SK-N-SH (cell line): ENCODE measurements around the gene ENOX1. TPM values are rescaled to one million over a fixed set of nuclear protein-coding genes. Genes with fewer than 3 reads are reported as not detected.

ENCODE experiments used
- CTCF ChIA-PET: fragments of 300-600, 350-600 bp; formaldehyde crosslinking; extraction: SDS; loops from one replicate; lab custom pipeline; 2021; lab: Yijun Ruan, JAX
- POLR2A ChIA-PET: fragments of 350-600 bp; sonication (Branson Sonifier 250); formaldehyde crosslinking; extraction: SDS; loops from one replicate; lab custom pipeline; 2020; ENCODE audit warnings: antibody characterized with exemption, inconsistent platforms; lab: Yijun Ruan, JAX
- DNase-seq: peaks from one replicate; pipeline ENCODE4 v3.0.0; 2012
- H2AFZ ChIP-seq: fragments of 200-600 bp; sonication (generic); 2 replicates; pipeline ENCODE4 v1.8.1; 2016; ENCODE audit warnings: antibody characterized with exemption, mild to moderate bottlenecking, low read depth
- H3F3A ChIP-seq: fragments of 200-600 bp; sonication (generic); replicated peaks from 2 replicates; pipeline ENCODE3; 2016; ENCODE audit warnings: antibody characterized with exemption, mild to moderate bottlenecking; ENCODE audit not compliant: insufficient read depth
- H3K27ac ChIP-seq, 2 experiments: fragments of 200-500 bp in 1 of 2; fragments of 200-600 bp in 1 of 2; sonication (Bioruptor generic) in 1 of 2; sonication (generic), shearing (Covaris generic) in 1 of 2; 2 replicates each; pipeline versions ENCODE4 v1.5.1 to v1.6.1; 2014 to 2016; ENCODE audit warnings: low read depth in 2 of 2, inconsistent platforms in 1 of 2, low read length in 1 of 2, mild to moderate bottlenecking in 1 of 2, mixed read lengths in 1 of 2
- H3K27me3 ChIP-seq: fragments of 200-600 bp; sonication (generic), shearing (Covaris generic); 2 replicates; pipeline ENCODE4 v1.6.1; 2016; ENCODE audit warnings: mixed run types; ENCODE audit not compliant: insufficient read depth
- H3K36me3 ChIP-seq, 2 experiments: fragments of 200-500 bp in 1 of 2; fragments of 200-600 bp in 1 of 2; sonication (Bioruptor generic) in 1 of 2; sonication (generic) in 1 of 2; replicated peaks in 1 of 2; 2 replicates each; pipeline versions ENCODE3 to v1.5.1; 2014 to 2016; ENCODE audit warnings: low read length in 1 of 2, mild to moderate bottlenecking in 1 of 2; ENCODE audit not compliant: insufficient read depth in 2 of 2, control insufficient read depth in 1 of 2
- H3K4me1 ChIP-seq, 2 experiments: fragments of 200-500 bp in 1 of 2; fragments of 200-600 bp in 1 of 2; sonication (Bioruptor generic) in 1 of 2; sonication (generic), shearing (Covaris generic) in 1 of 2; 2 replicates each; pipeline versions ENCODE4 v1.5.1 to v1.6.1; 2014 to 2016; ENCODE audit warnings: low read depth in 1 of 2, low read length in 1 of 2, mixed run types in 1 of 2; ENCODE audit not compliant: insufficient read depth in 2 of 2, control insufficient read depth in 1 of 2
- H3K4me2 ChIP-seq: fragments of 200-600 bp; sonication (generic), shearing (Covaris generic); 2 replicates; pipeline ENCODE4 v1.6.1; 2017; ENCODE audit warnings: mixed run types
- H3K4me3 ChIP-seq, 2 experiments: fragments of 200-500 bp in 1 of 2; fragments of 200-600 bp in 1 of 2; sonication (Bioruptor generic) in 1 of 2; sonication (generic), shearing (Covaris generic) in 1 of 2; 2 replicates each; pipeline versions ENCODE4 v1.5.1 to v1.8.1; 2014 to 2016; ENCODE audit warnings: low read depth in 2 of 2, inconsistent platforms in 1 of 2, low read length in 1 of 2, mild to moderate bottlenecking in 1 of 2, mixed read lengths in 1 of 2, moderate library complexity in 1 of 2
- H3K79me2 ChIP-seq: fragments of 200-600 bp; sonication (generic); 2 replicates; pipeline ENCODE4 v1.8.1; 2017; ENCODE audit warnings: mild to moderate bottlenecking; ENCODE audit not compliant: insufficient read depth
- H3K9ac ChIP-seq: fragments of 200-600 bp; sonication (generic); 2 replicates; pipeline ENCODE4 v1.6.1; 2017; ENCODE audit warnings: mixed run types
- H3K9me2 ChIP-seq: fragments of 200-600 bp; sonication (generic); 2 replicates; pipeline ENCODE4 v1.6.1; 2017; ENCODE audit warnings: mixed run types
- H3K9me3 ChIP-seq: fragments of 200-600 bp; sonication (generic); 2 replicates; pipeline ENCODE4 v1.6.1; 2017; ENCODE audit warnings: mixed run types, mild to moderate bottlenecking, moderate library complexity
- H4K20me1 ChIP-seq: fragments of 200-600 bp; sonication (generic); 2 replicates; pipeline ENCODE4 v1.6.1; 2017; ENCODE audit warnings: mild to moderate bottlenecking, mixed run types; ENCODE audit not compliant: insufficient read depth
- CTCF ChIP-seq: fragments of 200-600 bp; sonication (generic); IDR thresholded peaks from 2 replicates; pipeline ENCODE4 v1.6.1; 2017; ENCODE audit warnings: antibody characterized with exemption, mild to moderate bottlenecking, moderate library complexity
- EP300 ChIP-seq, 2 experiments: IDR thresholded peaks; 2 replicates each; pipeline versions ENCODE4 v1.4.0 to v1.6.1; 2012; ENCODE audit warnings: borderline replicate concordance in 1 of 2, low read depth in 1 of 2, low read length in 1 of 2
- EZH2phosphoT487 ChIP-seq: fragments of 200-600 bp; sonication (generic); IDR thresholded peaks from 2 replicates; pipeline ENCODE4 v1.6.1; 2017; ENCODE audit warnings: low read depth, mixed run types, mild to moderate bottlenecking, antibody characterized with exemption, moderate library complexity, borderline replicate concordance
- FOXJ3 ChIP-seq: sonication (generic); formaldehyde crosslinking; IDR thresholded peaks from 2 replicates; pipeline ENCODE4 v1.5.1; 2020; ENCODE audit warnings: mild to moderate bottlenecking, missing genetic modification reagents
- FOXM1 ChIP-seq: IDR thresholded peaks from 2 replicates; pipeline ENCODE4 v1.4.0; 2012; ENCODE audit warnings: low read depth, mild to moderate bottlenecking
- GABPA ChIP-seq: IDR thresholded peaks from 2 replicates; pipeline ENCODE4 v1.4.0; 2012; ENCODE audit warnings: low read depth, mild to moderate bottlenecking
- NRF1 ChIP-seq: IDR thresholded peaks from 2 replicates; pipeline ENCODE4 v1.6.1; 2012; ENCODE audit warnings: low read depth, mild to moderate bottlenecking, low read length
- POLR2AphosphoS5 ChIP-seq: IDR thresholded peaks from 2 replicates; pipeline ENCODE4 v1.6.1; 2012; ENCODE audit warnings: low read depth, low read length
- RCOR1 ChIP-seq: fragments of 150-350 bp; IDR thresholded peaks from 2 replicates; pipeline ENCODE4 v1.6.1; 2017; ENCODE audit warnings: antibody characterized with exemption, low read length
- RXRA ChIP-seq: IDR thresholded peaks from 2 replicates; pipeline ENCODE4 v1.4.0; 2012; ENCODE audit warnings: low read depth, mild to moderate bottlenecking, borderline replicate concordance
- SIN3A ChIP-seq: IDR thresholded peaks from 2 replicates; pipeline ENCODE4 v1.6.1; 2012; ENCODE audit warnings: low read depth, mild to moderate bottlenecking, low read length, moderate library complexity, borderline replicate concordance
- SMC3 ChIP-seq: IDR thresholded peaks from 2 replicates; pipeline ENCODE4 v1.6.1; 2012; ENCODE audit warnings: low read depth, low read length, improper control_type of control experiment
- TCF12 ChIP-seq: IDR thresholded peaks from 2 replicates; pipeline ENCODE4 v1.4.0; 2012
- USF1 ChIP-seq: IDR thresholded peaks from 2 replicates; pipeline ENCODE4 v1.4.0; 2012; ENCODE audit warnings: low read depth, borderline replicate concordance
- USF2 ChIP-seq: fragments of 150-350 bp; IDR thresholded peaks from 2 replicates; pipeline ENCODE4 v1.6.1; 2017; ENCODE audit warnings: antibody characterized with exemption, low read length, low read depth, borderline replicate concordance
- ZBTB33 ChIP-seq: IDR thresholded peaks from 2 replicates; pipeline ENCODE4 v1.4.0; 2012; ENCODE audit warnings: low read depth, borderline replicate concordance
- WGBS: methylation state at CpG from one replicate; pipeline ENCODE4 v1.1.6; 2017; ENCODE audit warnings: low lambda C conversion rate; 5-methylcytosine and 5-hydroxymethylcytosine counted together
- polyA plus RNA-seq, 3 experiments: library from polyadenylated mRNA; depleted of rRNA; stranded (reverse); fragments of >200 nt; gene quantifications; 2 replicates each; pipeline ENCODE4 v1.2.3, GENCODE V29; 2012

The ENOX1 gene
- polyA plus RNA-seq, 1 of the 3 experiments (the other 2 are of a cell fraction): 5.8 TPM

- 100% methylated on average over 1 of the region's 1 CpG for WGBS
- Histone ChIP-seq H3K9ac (no peak overlapping the region), H3K4me1 (peaks cover 0 to 6% of the 10 kb centered on the region in 2 experiments; a peak in 2 of 4 replicates), H3K9me3 (no peaks in the 10 kb centered on the region), H2AFZ (no peak overlapping the region), H4K20me1 (no peaks in the 10 kb centered on the region), H3K79me2 (no peaks in the 10 kb centered on the region), H3K27me3 (no peaks in the 10 kb centered on the region), H3K27ac (no peak overlapping the region), H3K36me3 (no peaks in the 10 kb centered on the region), H3K9me2 (no peaks in the 10 kb centered on the region), H3K4me3 (no peak overlapping the region), H3F3A (no peaks in the 10 kb centered on the region), H3K4me2 (no peak overlapping the region)
- CTCF ChIA-PET: no interaction called here
- POLR2A ChIA-PET: no interaction called here
- no peak for DNase-seq
- TF ChIP-seq ZBTB33 (no peak), EZH2phosphoT487 (no peak), RCOR1 (no peak), TCF12 (no peak), FOXM1 (no peak), GABPA (no peak), SMC3 (no peak), CTCF (no peak), FOXJ3 (no peak), EP300 (IDR thresholded peaks at IDR 0.05; ENCODE audit: borderline replicate concordance in 1 of 2, low read depth in 1 of 2, low read length in 1 of 2) (no peak), USF2 (no peak), USF1 (no peak)
These were observed 302.8 kb downstream of the ENOX1 start for GRCh38 chr13:43483930-43484329.

GRCh38 chr13:43482641-43483040 lies 304.1 kb downstream of the ENOX1 start:
- WGBS: 97% methylated on average over 3 of the region's 3 CpGs
- CTCF ChIA-PET: interaction anchor here (1.2 kb wide), 1 partner anchor 39 kb away, joined by 3 read pairs; no protein-coding TSS in a partner anchor
- TF ChIP-seq RXRA (no peak), CTCF (no peak), NRF1 (no peak), SMC3 (no peak), SIN3A (no peak), FOXJ3 (no peak), POLR2AphosphoS5 (no peak)

More at GRCh38 chr13:43482641-43483040, 304.1 kb downstream of the ENOX1 start:
- H3F3A ChIP-seq: no peaks in the 10 kb centered on the region
- no peak overlapping the region for H2AFZ ChIP-seq
- no peaks in the 10 kb centered on the region for H3K36me3 ChIP-seq
- no peaks in the 10 kb centered on the region for H3K27me3 ChIP-seq
- H3K79me2 ChIP-seq: no peaks in the 10 kb centered on the region
- H3K4me3 ChIP-seq: no peak overlapping the region
- H3K4me1 ChIP-seq: peaks cover 0 to 2% of the 10 kb centered on the region in 2 experiments; a peak in 2 of 4 replicates
- no peak overlapping the region for H3K4me2 ChIP-seq
- DNase-seq: no peak
- POLR2A ChIA-PET: no interaction called here
- H3K9ac ChIP-seq: no peak overlapping the region
- H3K9me3 ChIP-seq: no peaks in the 10 kb centered on the region
- no peaks in the 10 kb centered on the region for H3K9me2 ChIP-seq
- H4K20me1 ChIP-seq: no peaks in the 10 kb centered on the region
- no peak overlapping the region for H3K27ac ChIP-seq
